ENCODE measurements around the gene ZNF792.

GRCh38 chr19:34999498-35000337, 35.7 kb upstream of the ZNF792 start, which contains the start of gene GRAMD1A:
- TF ChIP-seq CTCF (IDR thresholded peaks at IDR 0.05; ENCODE audit: low read depth, low read length): no peak
- no peak for TF ChIP-seq EZH2phosphoT487 (IDR thresholded peaks at IDR 0.05; ENCODE audit: low read depth)

Measured in OCI-LY3 (cell line).